GM12878 (cell line): ENCODE measurements around the gene MEIOSIN. TPM values are rescaled to one million over a fixed set of nuclear protein-coding genes. Genes with fewer than 3 reads are reported as not detected.

Experiments
- BCL3 ChIP-seq: IDR thresholded peaks from 2 replicates; pipeline ENCODE4 v1.6.1; 2011; ENCODE audit warnings: borderline replicate concordance, low read depth, mild to moderate bottlenecking, moderate library complexity, low read length; ENCODE audit not compliant: insufficient read depth, poor library complexity, severe bottlenecking
- BMI1 ChIP-seq: fragments of 450-650 bp; IDR thresholded peaks from 2 replicates; pipeline ENCODE4 v1.6.1; 2016; ENCODE audit warnings: mild to moderate bottlenecking, moderate library complexity, borderline replicate concordance
- CBX5 ChIP-seq: sonication (generic); IDR thresholded peaks from 2 replicates; pipeline ENCODE4 v1.6.1; 2016; ENCODE audit warnings: low read depth, moderate library complexity, mild to moderate bottlenecking, inconsistent platforms
- EGR1 ChIP-seq, 2 experiments: IDR thresholded peaks; 1 replicate in 1 of 2; 2 replicates in 1 of 2; pipeline ENCODE4 v1.6.1; 2011 to 2012; ENCODE audit warnings: low read depth in 2 of 2, low read length in 2 of 2, borderline replicate concordance in 1 of 2, mild to moderate bottlenecking in 1 of 2, moderate library complexity in 1 of 2
- ETV6 ChIP-seq, 2 experiments: fragments of 450-650 bp in 1 of 2; IDR thresholded peaks in 1 of 2; conservative IDR thresholded peaks in 1 of 2; 2 replicates each; pipeline ENCODE4 v1.6.1; 2014; ENCODE audit warnings: antibody characterized with exemption in 1 of 2, borderline replicate concordance in 1 of 2, low read depth in 1 of 2, mild to moderate bottlenecking in 1 of 2, moderate library complexity in 1 of 2
- FOXM1 ChIP-seq: IDR thresholded peaks from 2 replicates; pipeline ENCODE4 v1.6.1; 2012; ENCODE audit warnings: low read depth, mild to moderate bottlenecking, inconsistent platforms, low read length, moderate library complexity
- IKZF2 ChIP-seq, 2 experiments: fragments of 450-650 bp; IDR thresholded peaks; 2 replicates each; pipeline ENCODE4 v1.6.1; 2017; ENCODE audit warnings: mild to moderate bottlenecking in 2 of 2, moderate library complexity in 2 of 2
- KDM1A ChIP-seq: fragments of 200-600 bp; sonication (generic); IDR thresholded peaks from 2 replicates; pipeline ENCODE4 v1.6.1; 2016; ENCODE audit warnings: borderline replicate concordance
- KLF5 ChIP-seq: fragments of 450-650 bp; IDR thresholded peaks from 2 replicates; pipeline ENCODE4 v1.6.1; 2014; ENCODE audit warnings: mild to moderate bottlenecking; ENCODE audit not compliant: partially characterized antibody
- NFXL1 ChIP-seq: fragments of 450-650 bp; IDR thresholded peaks from 2 replicates; pipeline ENCODE4 v1.6.1; 2017; ENCODE audit warnings: antibody characterized with exemption, mild to moderate bottlenecking, borderline replicate concordance
- NR2F1 ChIP-seq: fragments of 450-650 bp; conservative IDR thresholded peaks from 2 replicates; pipeline ENCODE4 v1.6.1; 2017; ENCODE audit warnings: mild to moderate bottlenecking
- PAX8 ChIP-seq: fragments of 450-650 bp; IDR thresholded peaks from 2 replicates; pipeline ENCODE4 v1.6.1; 2017; ENCODE audit warnings: mild to moderate bottlenecking, moderate library complexity
- POLR2A ChIP-seq: IDR thresholded peaks from 2 replicates; pipeline ENCODE4 v1.6.1; 2011; ENCODE audit warnings: low read depth, mild to moderate bottlenecking, low read length
- RCOR1 ChIP-seq: conservative IDR thresholded peaks from 2 replicates; pipeline ENCODE4 v1.6.1; 2012; ENCODE audit warnings: low read depth, low read length, improper control_type of control experiment
- SMARCA5 ChIP-seq: fragments of 450-650 bp; IDR thresholded peaks from 2 replicates; pipeline ENCODE4 v1.6.1; 2017; ENCODE audit warnings: mild to moderate bottlenecking
- ZNF24 ChIP-seq: fragments of 450-650 bp; IDR thresholded peaks from 2 replicates; pipeline ENCODE4 v1.6.1; 2017; ENCODE audit warnings: antibody characterized with exemption, mild to moderate bottlenecking
- ZNF622 ChIP-seq: fragments of 450-650 bp; IDR thresholded peaks from 2 replicates; pipeline ENCODE4 v1.6.1; 2017; ENCODE audit warnings: mild to moderate bottlenecking, inconsistent platforms
- ZSCAN29 ChIP-seq: fragments of 450-650 bp; IDR thresholded peaks from 2 replicates; pipeline ENCODE4 v1.6.1; 2017; ENCODE audit warnings: mild to moderate bottlenecking, moderate library complexity
- polyA plus RNA-seq, 11 experiments: library from polyadenylated mRNA; depleted of rRNA in 4 of 11; unstranded in 6 of 11; stranded (reverse) in 5 of 11; fragments of >200 nt; fragmentation: Nextera tagmentation in 4 of 11; fragmentation: Illumina TruSeq in 1 of 11; extraction: Ambion mirVana in 4 of 11; extraction: Trizol in 1 of 11; gene quantifications; 1 replicate in 1 of 11; 2 replicates in 10 of 11; pipeline versions ENCODE4 v1.2.1 to v1.2.3, GENCODE V29; 2011 to 2016; ENCODE audit warnings: inconsistent platforms in 2 of 11, missing spikeins in 2 of 11, low read depth in 1 of 11
- total RNA-seq, 4 experiments: library from RNA; depleted of rRNA in 3 of 4; stranded (reverse); fragments of >200 nt in 3 of 4; fragmentation: Illumina TruSeq in 1 of 4; extraction: Trizol in 1 of 4; gene quantifications; 2 replicates each; pipeline versions ENCODE4 v1.2.1 to v1.2.3, GENCODE V29; 2013 to 2021
- TF ChIP-seq, protein P1 (sequence below): fragments of 450-650 bp; IDR thresholded peaks from 2 replicates; pipeline ENCODE4 v1.6.1; 2018; ENCODE audit warnings: borderline replicate concordance, mild to moderate bottlenecking; ENCODE audit not compliant: partially characterized antibody
- TF ChIP-seq, protein P2 (sequence below): fragments of 450-650 bp; IDR thresholded peaks from 2 replicates; pipeline ENCODE4 v1.6.1; 2014; ENCODE audit warnings: mild to moderate bottlenecking
- TF ChIP-seq, protein P3 (sequence below): fragments of 450-650 bp; conservative IDR thresholded peaks from 2 replicates; pipeline ENCODE4 v1.6.1; 2017; ENCODE audit warnings: mild to moderate bottlenecking, moderate library complexity

Gene MEIOSIN
- total and polyA plus RNA-seq, 10 of the 15 experiments (the other 5 are each of a cell fraction or from before 2014, with no cell fraction given): 0.05 to 0.66 (median 0.14) TPM; not detected in 4

- TF ChIP-seq EGR1 (IDR thresholded peaks at IDR 0.05; ENCODE audit: borderline replicate concordance in 1 of 2, low read depth in 2 of 2, low read length in 2 of 2): peak in 1 of 2 experiments; percentile 59; a peak in 1 of 3 replicates
- TF ChIP-seq IKZF2 (IDR thresholded peaks at IDR 0.05): no peak
- no peak for TF ChIP-seq RCOR1
- no peak for TF ChIP-seq NFXL1
- TF ChIP-seq, protein P1, sequence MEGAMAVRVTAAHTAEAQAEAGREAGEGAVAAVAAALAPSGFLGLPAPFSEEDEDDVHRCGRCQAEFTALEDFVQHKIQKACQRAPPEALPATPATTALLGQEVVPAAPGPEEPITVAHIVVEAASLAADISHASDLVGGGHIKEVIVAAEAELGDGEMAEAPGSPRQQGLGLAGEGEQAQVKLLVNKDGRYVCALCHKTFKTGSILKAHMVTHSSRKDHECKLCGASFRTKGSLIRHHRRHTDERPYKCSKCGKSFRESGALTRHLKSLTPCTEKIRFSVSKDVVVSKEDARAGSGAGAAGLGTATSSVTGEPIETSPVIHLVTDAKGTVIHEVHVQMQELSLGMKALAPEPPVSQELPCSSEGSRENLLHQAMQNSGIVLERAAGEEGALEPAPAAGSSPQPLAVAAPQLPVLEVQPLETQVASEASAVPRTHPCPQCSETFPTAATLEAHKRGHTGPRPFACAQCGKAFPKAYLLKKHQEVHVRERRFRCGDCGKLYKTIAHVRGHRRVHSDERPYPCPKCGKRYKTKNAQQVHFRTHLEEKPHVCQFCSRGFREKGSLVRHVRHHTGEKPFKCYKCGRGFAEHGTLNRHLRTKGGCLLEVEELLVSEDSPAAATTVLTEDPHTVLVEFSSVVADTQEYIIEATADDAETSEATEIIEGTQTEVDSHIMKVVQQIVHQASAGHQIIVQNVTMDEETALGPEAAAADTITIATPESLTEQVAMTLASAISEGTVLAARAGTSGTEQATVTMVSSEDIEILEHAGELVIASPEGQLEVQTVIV: no peak
- TF ChIP-seq, protein P2, sequence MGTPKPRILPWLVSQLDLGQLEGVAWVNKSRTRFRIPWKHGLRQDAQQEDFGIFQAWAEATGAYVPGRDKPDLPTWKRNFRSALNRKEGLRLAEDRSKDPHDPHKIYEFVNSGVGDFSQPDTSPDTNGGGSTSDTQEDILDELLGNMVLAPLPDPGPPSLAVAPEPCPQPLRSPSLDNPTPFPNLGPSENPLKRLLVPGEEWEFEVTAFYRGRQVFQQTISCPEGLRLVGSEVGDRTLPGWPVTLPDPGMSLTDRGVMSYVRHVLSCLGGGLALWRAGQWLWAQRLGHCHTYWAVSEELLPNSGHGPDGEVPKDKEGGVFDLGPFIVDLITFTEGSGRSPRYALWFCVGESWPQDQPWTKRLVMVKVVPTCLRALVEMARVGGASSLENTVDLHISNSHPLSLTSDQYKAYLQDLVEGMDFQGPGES: no peak
- no peak for TF ChIP-seq ZNF24
- TF ChIP-seq KLF5: no peak
- TF ChIP-seq NR2F1: peak; percentile 40
- peak; percentile 64 for TF ChIP-seq POLR2A
- TF ChIP-seq ZSCAN29: no peak
- TF ChIP-seq, protein P3, sequence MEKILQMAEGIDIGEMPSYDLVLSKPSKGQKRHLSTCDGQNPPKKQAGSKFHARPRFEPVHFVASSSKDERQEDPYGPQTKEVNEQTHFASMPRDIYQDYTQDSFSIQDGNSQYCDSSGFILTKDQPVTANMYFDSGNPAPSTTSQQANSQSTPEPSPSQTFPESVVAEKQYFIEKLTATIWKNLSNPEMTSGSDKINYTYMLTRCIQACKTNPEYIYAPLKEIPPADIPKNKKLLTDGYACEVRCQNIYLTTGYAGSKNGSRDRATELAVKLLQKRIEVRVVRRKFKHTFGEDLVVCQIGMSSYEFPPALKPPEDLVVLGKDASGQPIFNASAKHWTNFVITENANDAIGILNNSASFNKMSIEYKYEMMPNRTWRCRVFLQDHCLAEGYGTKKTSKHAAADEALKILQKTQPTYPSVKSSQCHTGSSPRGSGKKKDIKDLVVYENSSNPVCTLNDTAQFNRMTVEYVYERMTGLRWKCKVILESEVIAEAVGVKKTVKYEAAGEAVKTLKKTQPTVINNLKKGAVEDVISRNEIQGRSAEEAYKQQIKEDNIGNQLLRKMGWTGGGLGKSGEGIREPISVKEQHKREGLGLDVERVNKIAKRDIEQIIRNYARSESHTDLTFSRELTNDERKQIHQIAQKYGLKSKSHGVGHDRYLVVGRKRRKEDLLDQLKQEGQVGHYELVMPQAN: peak; percentile 63; the same call in 1 of the 2 replicates
- TF ChIP-seq ETV6 (conservative IDR thresholded peaks at IDR 0.05 in 1 of 2, IDR thresholded peaks at IDR 0.05 in 1 of 2; ENCODE audit: borderline replicate concordance in 1 of 2, low read depth in 1 of 2): no peak
- TF ChIP-seq BMI1: no peak
- TF ChIP-seq KDM1A: no peak
- TF ChIP-seq BCL3: no peak
- TF ChIP-seq PAX8: no peak
- 0 out of 2 replicates have a peak, but pooled peaks have one; percentile 54 for TF ChIP-seq SMARCA5
- no peak for TF ChIP-seq CBX5
- TF ChIP-seq ZNF622: no peak
- TF ChIP-seq FOXM1: no peak
Observed at GRCh38 chr19:45767881-45768654, 34.8 kb downstream of the MEIOSIN start (continued).
